Fibroblast of lung (primary cell): ENCODE results near the gene ETF1. TPM values are rescaled to one million over a fixed set of nuclear protein-coding genes. Genes with fewer than 3 reads are reported as not detected.

ENCODE experiments used
- DNase-seq, 2 donors: peaks; one replicate each; pipeline versions ENCODE4 v3.0.0 to v3.0.0-alpha.2; 2010; ENCODE audit warnings: low read depth in 2 of 2
- H2AFZ ChIP-seq: 2 replicates; pipeline ENCODE4 v1.5.1; 2012; ENCODE audit warnings: low read length, control low read depth, inconsistent platforms
- H3K27ac ChIP-seq: 2 replicates; pipeline ENCODE4 v1.5.1; 2011; ENCODE audit warnings: low read length, control low read depth; ENCODE audit not compliant: insufficient read depth
- H3K27me3 ChIP-seq: 2 replicates; pipeline ENCODE4 v1.5.1; 2011; ENCODE audit warnings: mild to moderate bottlenecking, low read length; ENCODE audit not compliant: control insufficient read depth, insufficient read depth
- H3K36me3 ChIP-seq: 2 replicates; pipeline ENCODE4 v1.5.1; 2011; ENCODE audit warnings: low read length; ENCODE audit not compliant: control insufficient read depth, insufficient read depth
- H3K4me1 ChIP-seq: 2 replicates; pipeline ENCODE4 v1.5.1; 2011; ENCODE audit warnings: low read length; ENCODE audit not compliant: control insufficient read depth, insufficient read depth; ENCODE audit errors: extremely low read depth
- H3K4me2 ChIP-seq: 2 replicates; pipeline ENCODE4 v1.5.1; 2011; ENCODE audit warnings: low read length, control low read depth; ENCODE audit not compliant: insufficient read depth; ENCODE audit errors: extremely low read depth
- H3K4me3 ChIP-seq, 4 experiments: fragments of 200-600 bp in 1 of 4; sonication (generic) in 1 of 4; replicated peaks in 1 of 4; 2 replicates each; pipeline ENCODE4 v1.5.1; 2011 to 2016; ENCODE audit warnings: low read length in 4 of 4, low read depth in 3 of 4, mild to moderate bottlenecking in 3 of 4, control low read depth in 2 of 4, inconsistent platforms in 1 of 4, mixed read lengths in 1 of 4; ENCODE audit not compliant: insufficient read depth in 1 of 4; ENCODE audit errors: control extremely low read depth in 1 of 4
- H3K79me2 ChIP-seq: 2 replicates; pipeline ENCODE4 v1.5.1; 2012; ENCODE audit warnings: mild to moderate bottlenecking, low read length, inconsistent platforms; ENCODE audit not compliant: control insufficient read depth, insufficient read depth
- H3K9ac ChIP-seq: 2 replicates; pipeline ENCODE4 v1.5.1; 2011; ENCODE audit warnings: mild to moderate bottlenecking, low read length, control low read depth; ENCODE audit not compliant: insufficient read depth
- H3K9me3 ChIP-seq: 2 replicates; pipeline ENCODE4 v1.5.1; 2012; ENCODE audit warnings: low read depth, low read length; ENCODE audit not compliant: control insufficient read depth, insufficient read depth
- H4K20me1 ChIP-seq: 2 replicates; pipeline ENCODE4 v1.5.1; 2011; ENCODE audit warnings: low read length; ENCODE audit not compliant: control insufficient read depth, insufficient read depth; ENCODE audit errors: extremely low read depth
- EZH2 ChIP-seq: IDR thresholded peaks from 2 replicates; pipeline ENCODE4 v1.5.1; 2012; ENCODE audit warnings: low read length, control low read depth, mild to moderate bottlenecking; ENCODE audit errors: missing control alignments
- polyA plus RNA-seq, 2 donors: library from polyadenylated mRNA; depleted of rRNA in 1 of 2; stranded (reverse) in 1 of 2; unstranded in 1 of 2; fragments of >200 nt; gene quantifications; 2 replicates each; pipeline ENCODE4 v1.2.1, GENCODE V29; 2011 to 2012; ENCODE audit warnings: missing spikeins in 1 of 2
- total RNA-seq: library from RNA; depleted of rRNA; stranded (reverse); fragments of >200 nt; gene quantifications from 2 replicates; pipeline ENCODE4 v1.2.1, GENCODE V29; 2014
- TF ChIP-seq, protein P1 (sequence below), 2 donors: IDR thresholded peaks in 1 of 2; conservative IDR thresholded peaks in 1 of 2; 1 replicate in 1 of 2; 2 replicates in 1 of 2; pipeline ENCODE4 v1.5.1; 2011 to 2012; ENCODE audit warnings: low read length in 2 of 2, control low read depth in 1 of 2, inconsistent platforms in 1 of 2, low read depth in 1 of 2, mild to moderate bottlenecking in 1 of 2

Gene ETF1
- total and polyA plus RNA-seq, 2 donors (not counting 1 experiment from before 2014, with no cell fraction given): 94.0 to 118 TPM

DNA sequence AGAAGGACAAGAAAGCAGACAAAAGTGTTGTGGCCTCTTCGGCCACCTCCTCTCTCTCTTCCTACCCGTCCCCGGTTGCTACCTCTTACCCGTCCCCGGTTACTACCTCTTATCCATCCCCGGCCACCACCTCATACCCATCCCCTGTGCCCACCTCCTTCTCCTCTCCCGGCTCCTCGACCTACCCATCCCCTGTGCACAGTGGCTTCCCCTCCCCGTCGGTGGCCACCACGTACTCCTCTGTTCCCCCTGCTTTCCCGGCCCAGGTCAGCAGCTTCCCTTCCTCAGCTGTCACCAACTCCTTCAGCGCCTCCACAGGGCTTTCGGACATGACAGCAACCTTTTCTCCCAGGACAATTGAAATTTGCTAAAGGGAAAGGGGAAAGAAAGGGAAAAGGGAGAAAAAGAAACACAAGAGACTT is 75.3 kb downstream of the ETF1 start:
- Histone ChIP-seq H3K4me2 (peak overlapping the region; percentile 90), H3K9ac (no peak overlapping the region), H3K36me3 (peaks cover 9% of the 10 kb centered on the region), H4K20me1 (no peaks in the 10 kb centered on the region), H3K79me2 (peaks cover 16% of the 10 kb centered on the region), H3K4me1 (peaks cover 4% of the 10 kb centered on the region), H3K9me3 (no peaks in the 10 kb centered on the region), H3K27ac (no peak overlapping the region), H3K27me3 (no peaks in the 10 kb centered on the region), H2AFZ (no peak overlapping the region), H3K4me3 (peak overlapping the region in 3 of 4 experiments; percentile 3 to 84 (median 69))
- TF ChIP-seq, protein P1, sequence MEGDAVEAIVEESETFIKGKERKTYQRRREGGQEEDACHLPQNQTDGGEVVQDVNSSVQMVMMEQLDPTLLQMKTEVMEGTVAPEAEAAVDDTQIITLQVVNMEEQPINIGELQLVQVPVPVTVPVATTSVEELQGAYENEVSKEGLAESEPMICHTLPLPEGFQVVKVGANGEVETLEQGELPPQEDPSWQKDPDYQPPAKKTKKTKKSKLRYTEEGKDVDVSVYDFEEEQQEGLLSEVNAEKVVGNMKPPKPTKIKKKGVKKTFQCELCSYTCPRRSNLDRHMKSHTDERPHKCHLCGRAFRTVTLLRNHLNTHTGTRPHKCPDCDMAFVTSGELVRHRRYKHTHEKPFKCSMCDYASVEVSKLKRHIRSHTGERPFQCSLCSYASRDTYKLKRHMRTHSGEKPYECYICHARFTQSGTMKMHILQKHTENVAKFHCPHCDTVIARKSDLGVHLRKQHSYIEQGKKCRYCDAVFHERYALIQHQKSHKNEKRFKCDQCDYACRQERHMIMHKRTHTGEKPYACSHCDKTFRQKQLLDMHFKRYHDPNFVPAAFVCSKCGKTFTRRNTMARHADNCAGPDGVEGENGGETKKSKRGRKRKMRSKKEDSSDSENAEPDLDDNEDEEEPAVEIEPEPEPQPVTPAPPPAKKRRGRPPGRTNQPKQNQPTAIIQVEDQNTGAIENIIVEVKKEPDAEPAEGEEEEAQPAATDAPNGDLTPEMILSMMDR (conservative IDR thresholded peaks at IDR 0.05 in 1 of 2, IDR thresholded peaks at IDR 0.05 in 1 of 2; ENCODE audit: low read depth in 1 of 2, low read length in 2 of 2): no peak
- TF ChIP-seq EZH2: no peak
- no peak for DNase-seq

DNA sequence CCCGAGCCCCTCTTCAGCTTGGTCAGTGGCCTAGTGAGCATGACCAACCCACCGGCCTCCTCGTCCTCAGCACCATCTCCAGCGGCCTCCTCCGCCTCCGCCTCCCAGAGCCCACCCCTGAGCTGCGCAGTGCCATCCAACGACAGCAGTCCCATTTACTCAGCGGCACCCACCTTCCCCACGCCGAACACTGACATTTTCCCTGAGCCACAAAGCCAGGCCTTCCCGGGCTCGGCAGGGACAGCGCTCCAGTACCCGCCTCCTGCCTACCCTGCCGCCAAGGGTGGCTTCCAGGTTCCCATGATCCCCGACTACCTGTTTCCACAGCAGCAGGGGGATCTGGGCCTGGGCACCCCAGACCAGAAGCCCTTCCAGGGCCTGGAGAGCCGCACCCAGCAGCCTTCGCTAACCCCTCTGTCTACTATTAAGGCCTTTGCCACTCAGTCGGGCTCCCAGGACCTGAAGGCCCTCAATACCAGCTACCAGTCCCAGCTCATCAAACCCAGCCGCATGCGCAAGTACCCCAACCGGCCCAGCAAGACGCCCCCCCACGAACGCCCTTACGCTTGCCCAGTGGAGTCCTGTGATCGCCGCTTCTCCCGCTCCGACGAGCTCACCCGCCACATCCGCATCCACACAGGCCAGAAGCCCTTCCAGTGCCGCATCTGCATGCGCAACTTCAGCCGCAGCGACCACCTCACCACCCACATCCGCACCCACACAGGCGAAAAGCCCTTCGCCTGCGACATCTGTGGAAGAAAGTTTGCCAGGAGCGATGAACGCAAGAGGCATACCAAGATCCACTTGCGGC is 75.9 kb downstream of the ETF1 start:
- H3K9me3 ChIP-seq: no peaks in the 10 kb centered on the region
- H3K27me3 ChIP-seq: no peaks in the 10 kb centered on the region
- H3K27ac ChIP-seq: peak overlapping the region; percentile 0
- peak overlapping the region; percentile 69 to 84 (median 84) for H3K4me3 ChIP-seq
- peaks cover 9% of the 10 kb centered on the region for H3K36me3 ChIP-seq
- H3K9ac ChIP-seq: peak overlapping the region; percentile 80
- peak overlapping the region; percentile 90 for H3K4me2 ChIP-seq
- peaks cover 16% of the 10 kb centered on the region for H3K79me2 ChIP-seq
- no peak for TF ChIP-seq EZH2
- TF ChIP-seq, protein P1 (conservative IDR thresholded peaks at IDR 0.05 in 1 of 2, IDR thresholded peaks at IDR 0.05 in 1 of 2; ENCODE audit: low read depth in 1 of 2, low read length in 2 of 2): no peak
- peaks cover 4% of the 10 kb centered on the region for H3K4me1 ChIP-seq
- no peaks in the 10 kb centered on the region for H4K20me1 ChIP-seq
- no peak overlapping the region for H2AFZ ChIP-seq
- DNase-seq: peak; percentile 25

GRCh38 chr5:138466125-138466899 is 76.7 kb downstream of the ETF1 start:
- Histone ChIP-seq H3K27me3 (no peaks in the 10 kb centered on the region), H3K4me2 (peak overlapping the region; percentile 90), H2AFZ (no peak overlapping the region), H3K4me3 (peak overlapping the region; percentile 69 to 84 (median 84)), H3K4me1 (peaks cover 6% of the 10 kb centered on the region), H3K36me3 (peaks cover 9% of the 10 kb centered on the region), H3K9me3 (no peaks in the 10 kb centered on the region), H3K9ac (peak overlapping the region; percentile 80), H3K27ac (peak overlapping the region; percentile 69), H3K79me2 (peaks cover 16% of the 10 kb centered on the region), H4K20me1 (no peaks in the 10 kb centered on the region)
- peak; percentile 31 to 36 for DNase-seq
- no peak for TF ChIP-seq EZH2
- TF ChIP-seq, protein P1 (conservative IDR thresholded peaks at IDR 0.05 in 1 of 2, IDR thresholded peaks at IDR 0.05 in 1 of 2; ENCODE audit: low read depth in 1 of 2, low read length in 2 of 2): no peak
